ENCODE measurements around the gene CCDC136.

The CCDC136 gene

DNA sequence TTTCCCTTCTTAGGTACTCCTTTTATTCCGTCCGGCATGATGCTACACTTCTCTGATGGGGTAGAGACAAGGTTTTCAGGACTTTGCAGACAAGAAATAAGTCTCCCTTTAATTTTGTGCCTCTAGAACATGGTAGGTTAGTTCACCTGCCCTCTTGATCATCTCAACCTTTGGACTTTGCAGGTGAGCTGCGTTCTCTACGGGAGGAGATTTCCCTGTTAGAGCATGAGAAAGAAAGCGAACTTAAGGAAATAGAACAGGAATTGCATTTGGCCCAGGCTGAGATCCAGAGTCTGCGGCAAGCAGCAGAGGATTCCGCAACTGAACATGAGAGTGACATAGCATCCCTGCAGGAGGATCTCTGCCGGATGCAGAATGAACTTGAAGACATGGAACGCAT, 9.2 kb downstream of the CCDC136 start:
- Histone ChIP-seq H3K27me3 (ENCODE audit: insufficient read depth, poor library complexity, severe bottlenecking) (no peaks in the 10 kb centered on the region), H3K4me3 (replicated peaks; ENCODE audit: insufficient read depth, low read length) (no peak overlapping the region), H3K27ac (replicated peaks) (no peak overlapping the region)
- no peak for DNase-seq (ENCODE audit: low read depth in 1 of 2, low spot score in 1 of 2)
- TF ChIP-seq, protein P1, sequence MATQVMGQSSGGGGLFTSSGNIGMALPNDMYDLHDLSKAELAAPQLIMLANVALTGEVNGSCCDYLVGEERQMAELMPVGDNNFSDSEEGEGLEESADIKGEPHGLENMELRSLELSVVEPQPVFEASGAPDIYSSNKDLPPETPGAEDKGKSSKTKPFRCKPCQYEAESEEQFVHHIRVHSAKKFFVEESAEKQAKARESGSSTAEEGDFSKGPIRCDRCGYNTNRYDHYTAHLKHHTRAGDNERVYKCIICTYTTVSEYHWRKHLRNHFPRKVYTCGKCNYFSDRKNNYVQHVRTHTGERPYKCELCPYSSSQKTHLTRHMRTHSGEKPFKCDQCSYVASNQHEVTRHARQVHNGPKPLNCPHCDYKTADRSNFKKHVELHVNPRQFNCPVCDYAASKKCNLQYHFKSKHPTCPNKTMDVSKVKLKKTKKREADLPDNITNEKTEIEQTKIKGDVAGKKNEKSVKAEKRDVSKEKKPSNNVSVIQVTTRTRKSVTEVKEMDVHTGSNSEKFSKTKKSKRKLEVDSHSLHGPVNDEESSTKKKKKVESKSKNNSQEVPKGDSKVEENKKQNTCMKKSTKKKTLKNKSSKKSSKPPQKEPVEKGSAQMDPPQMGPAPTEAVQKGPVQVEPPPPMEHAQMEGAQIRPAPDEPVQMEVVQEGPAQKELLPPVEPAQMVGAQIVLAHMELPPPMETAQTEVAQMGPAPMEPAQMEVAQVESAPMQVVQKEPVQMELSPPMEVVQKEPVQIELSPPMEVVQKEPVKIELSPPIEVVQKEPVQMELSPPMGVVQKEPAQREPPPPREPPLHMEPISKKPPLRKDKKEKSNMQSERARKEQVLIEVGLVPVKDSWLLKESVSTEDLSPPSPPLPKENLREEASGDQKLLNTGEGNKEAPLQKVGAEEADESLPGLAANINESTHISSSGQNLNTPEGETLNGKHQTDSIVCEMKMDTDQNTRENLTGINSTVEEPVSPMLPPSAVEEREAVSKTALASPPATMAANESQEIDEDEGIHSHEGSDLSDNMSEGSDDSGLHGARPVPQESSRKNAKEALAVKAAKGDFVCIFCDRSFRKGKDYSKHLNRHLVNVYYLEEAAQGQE (IDR thresholded peaks at IDR 0.05; ENCODE audit: insufficient replicate concordance, low read depth), result no peak
- TF ChIP-seq, protein P2, sequence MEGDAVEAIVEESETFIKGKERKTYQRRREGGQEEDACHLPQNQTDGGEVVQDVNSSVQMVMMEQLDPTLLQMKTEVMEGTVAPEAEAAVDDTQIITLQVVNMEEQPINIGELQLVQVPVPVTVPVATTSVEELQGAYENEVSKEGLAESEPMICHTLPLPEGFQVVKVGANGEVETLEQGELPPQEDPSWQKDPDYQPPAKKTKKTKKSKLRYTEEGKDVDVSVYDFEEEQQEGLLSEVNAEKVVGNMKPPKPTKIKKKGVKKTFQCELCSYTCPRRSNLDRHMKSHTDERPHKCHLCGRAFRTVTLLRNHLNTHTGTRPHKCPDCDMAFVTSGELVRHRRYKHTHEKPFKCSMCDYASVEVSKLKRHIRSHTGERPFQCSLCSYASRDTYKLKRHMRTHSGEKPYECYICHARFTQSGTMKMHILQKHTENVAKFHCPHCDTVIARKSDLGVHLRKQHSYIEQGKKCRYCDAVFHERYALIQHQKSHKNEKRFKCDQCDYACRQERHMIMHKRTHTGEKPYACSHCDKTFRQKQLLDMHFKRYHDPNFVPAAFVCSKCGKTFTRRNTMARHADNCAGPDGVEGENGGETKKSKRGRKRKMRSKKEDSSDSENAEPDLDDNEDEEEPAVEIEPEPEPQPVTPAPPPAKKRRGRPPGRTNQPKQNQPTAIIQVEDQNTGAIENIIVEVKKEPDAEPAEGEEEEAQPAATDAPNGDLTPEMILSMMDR (IDR thresholded peaks at IDR 0.05; ENCODE audit: insufficient read depth, low read length), result no peak
- TF ChIP-seq POLR2AphosphoS5 (IDR thresholded peaks at IDR 0.05; ENCODE audit: low read depth) (no peak), GABPA (IDR thresholded peaks at IDR 0.05; ENCODE audit: low read depth) (no peak), SPI1 (IDR thresholded peaks at IDR 0.05; ENCODE audit: borderline replicate concordance, low read depth) (no peak)

DNA sequence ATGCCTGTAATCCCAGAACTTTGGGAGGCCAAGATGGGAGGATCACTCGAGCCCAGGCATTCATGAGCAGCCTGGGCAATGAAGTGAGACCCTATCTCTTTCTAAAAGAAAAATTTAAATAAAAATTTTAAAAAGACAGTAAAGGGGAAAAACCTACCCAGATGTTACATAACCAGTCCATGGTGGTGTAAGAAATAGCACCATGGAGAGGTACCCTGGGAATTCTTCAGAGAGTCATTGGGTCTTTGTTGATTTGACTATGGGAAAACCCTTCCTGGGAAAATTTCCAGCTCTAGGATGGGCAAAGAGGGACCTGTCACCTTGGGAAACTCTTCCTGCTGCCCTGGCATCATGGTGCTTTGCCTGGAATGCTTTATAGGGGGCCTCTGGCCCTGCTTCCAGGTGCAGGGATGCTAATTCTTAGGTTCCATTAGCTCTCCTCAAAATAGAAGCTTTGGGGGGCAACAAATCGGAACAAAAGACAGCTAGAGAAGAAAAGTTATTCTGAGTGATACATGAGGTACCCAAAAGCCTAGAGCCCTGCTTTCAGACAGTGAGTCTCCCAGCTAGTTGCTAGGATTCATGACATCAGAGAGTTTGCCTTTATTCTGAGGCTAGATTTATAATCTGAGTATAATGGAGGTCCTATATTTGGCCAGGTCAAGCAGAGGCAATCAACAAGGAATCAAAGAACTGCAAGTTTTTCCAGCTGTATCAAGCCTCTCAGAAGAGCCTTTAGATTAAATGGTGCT, 10.1 kb downstream of the CCDC136 start:
- Histone ChIP-seq H3K4me3 (replicated peaks; ENCODE audit: insufficient read depth, low read length) (no peak overlapping the region), H3K27ac (replicated peaks) (no peak overlapping the region), H3K27me3 (ENCODE audit: insufficient read depth, poor library complexity, severe bottlenecking) (no peaks in the 10 kb centered on the region)
- DNase-seq (ENCODE audit: low read depth in 1 of 2, low spot score in 1 of 2), result no peak
- TF ChIP-seq, protein P1 (IDR thresholded peaks at IDR 0.05; ENCODE audit: insufficient replicate concordance, low read depth), result peak; percentile 82
- TF ChIP-seq SPI1 (IDR thresholded peaks at IDR 0.05; ENCODE audit: borderline replicate concordance, low read depth), result no peak
- TF ChIP-seq GABPA (IDR thresholded peaks at IDR 0.05; ENCODE audit: low read depth), result no peak
- TF ChIP-seq POLR2AphosphoS5 (IDR thresholded peaks at IDR 0.05; ENCODE audit: low read depth), result no peak
- TF ChIP-seq, protein P2 (IDR thresholded peaks at IDR 0.05; ENCODE audit: insufficient read depth, low read length), result no peak

DNA sequence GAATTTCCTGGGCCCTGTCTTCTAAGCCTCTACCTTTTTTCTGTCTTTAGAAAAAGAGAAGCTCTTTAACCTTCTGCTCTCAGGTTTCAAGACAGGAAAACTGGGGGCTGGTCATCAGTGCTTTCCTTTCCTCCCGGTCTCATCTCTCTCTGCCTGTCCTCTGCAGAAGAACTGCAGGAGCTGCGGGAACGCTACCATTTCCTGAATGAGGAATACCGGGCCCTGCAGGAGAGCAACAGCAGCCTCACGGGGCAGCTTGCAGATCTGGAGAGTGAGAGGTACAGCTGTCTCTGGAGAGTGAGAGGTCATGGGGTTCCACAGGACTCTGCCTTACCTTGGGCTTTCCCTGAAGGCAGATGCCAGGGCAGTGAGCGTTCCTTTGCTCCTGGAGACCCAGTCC, 12.7 kb downstream of the CCDC136 start:
- no peak for DNase-seq (ENCODE audit: low read depth in 1 of 2, low spot score in 1 of 2)
- no peak overlapping the region for H3K27ac ChIP-seq (replicated peaks)
- TF ChIP-seq GABPA (IDR thresholded peaks at IDR 0.05; ENCODE audit: low read depth) (no peak), POLR2AphosphoS5 (IDR thresholded peaks at IDR 0.05; ENCODE audit: low read depth) (no peak), SPI1 (IDR thresholded peaks at IDR 0.05; ENCODE audit: borderline replicate concordance, low read depth) (no peak)
- TF ChIP-seq, protein P2 (IDR thresholded peaks at IDR 0.05; ENCODE audit: insufficient read depth, low read length), result no peak
- TF ChIP-seq, protein P1 (IDR thresholded peaks at IDR 0.05; ENCODE audit: insufficient replicate concordance, low read depth), result no peak
- no peaks in the 10 kb centered on the region for H3K27me3 ChIP-seq (ENCODE audit: insufficient read depth, poor library complexity, severe bottlenecking)
- no peak overlapping the region for H3K4me3 ChIP-seq (replicated peaks; ENCODE audit: insufficient read depth, low read length)

Measured in HL-60 (cell line).